ENCODE data around the gene HOMER2.

- TF ChIP-seq CTCF (IDR thresholded peaks at IDR 0.05; ENCODE audit: insufficient read depth, low read length) (no peak), GABPA (IDR thresholded peaks at IDR 0.05; ENCODE audit: low read depth) (no peak), POLR2AphosphoS5 (IDR thresholded peaks at IDR 0.05; ENCODE audit: low read depth) (no peak), SPI1 (IDR thresholded peaks at IDR 0.05; ENCODE audit: borderline replicate concordance, low read depth) (no peak)
Measured at GRCh38 chr15:82820128-82820527, 132.4 kb downstream of the HOMER2 start.

Measured in HL-60 (cell line).